Non-pigmented ciliary epithelial cell (primary cell): Measurements from ENCODE around the gene SPPL3.

Source experiments
- DNase-seq: peaks from one replicate; pipeline ENCODE4 v3.0.0-alpha.2; 2010; ENCODE audit warnings: low read depth

The SPPL3 gene

DNA sequence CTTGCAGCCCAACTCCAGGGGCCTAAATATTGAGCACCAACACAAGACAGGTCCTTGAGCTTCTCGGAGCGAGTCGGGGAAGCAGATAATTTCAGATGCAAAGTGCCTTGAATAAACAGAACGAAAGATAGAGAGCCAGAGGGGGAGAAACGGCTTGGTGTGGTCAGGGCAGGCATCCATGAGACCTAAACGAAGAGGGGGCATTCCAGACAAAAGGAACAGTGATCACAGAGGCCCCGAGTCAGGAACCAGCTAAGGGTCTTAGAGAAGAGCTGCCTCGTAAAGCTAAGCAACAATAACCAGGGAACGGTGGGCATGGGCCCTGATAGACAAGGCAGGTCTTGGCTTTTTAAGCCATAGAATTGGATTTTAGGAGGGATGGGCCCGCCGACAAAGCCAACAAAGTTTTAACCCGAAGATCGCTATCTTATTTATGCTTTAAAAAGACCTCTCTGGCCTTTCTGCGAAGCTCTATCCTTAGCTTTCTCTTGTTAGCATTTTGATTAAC is 179.0 kb downstream of the SPPL3 start:
- DNase-seq, result no peak

- DNase-seq, result no peak
These were observed 179.4 kb downstream of the SPPL3 start for GRCh38 chr12:120724720-120725119.

- DNase-seq, result no peak
These were observed 181.4 kb downstream of the SPPL3 start for GRCh38 chr12:120722784-120723183.

DNA sequence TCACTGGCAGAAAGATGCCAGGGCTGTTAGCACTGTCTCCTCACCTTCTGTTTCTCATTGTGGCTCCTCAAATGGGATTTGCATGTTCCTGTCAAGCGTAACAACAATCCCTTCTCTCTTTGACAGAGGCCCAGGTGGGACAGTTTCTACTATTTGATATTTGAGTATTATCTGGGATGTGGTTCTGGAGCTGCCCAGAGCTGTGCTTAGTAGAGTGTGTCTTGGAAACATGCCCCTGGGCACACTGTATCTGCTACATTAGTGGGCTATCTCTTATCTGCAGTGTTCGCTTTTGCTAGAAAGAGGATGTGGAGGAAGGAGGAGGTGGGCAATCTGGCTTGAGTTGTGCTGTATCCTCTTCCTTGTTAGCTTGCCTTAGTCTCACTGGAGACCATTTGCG is 182.3 kb downstream of the SPPL3 start:
- DNase-seq, result no peak

GRCh38 chr12:120720987-120721801 is 183.0 kb downstream of the SPPL3 start:
- DNase-seq, result no peak

DNA sequence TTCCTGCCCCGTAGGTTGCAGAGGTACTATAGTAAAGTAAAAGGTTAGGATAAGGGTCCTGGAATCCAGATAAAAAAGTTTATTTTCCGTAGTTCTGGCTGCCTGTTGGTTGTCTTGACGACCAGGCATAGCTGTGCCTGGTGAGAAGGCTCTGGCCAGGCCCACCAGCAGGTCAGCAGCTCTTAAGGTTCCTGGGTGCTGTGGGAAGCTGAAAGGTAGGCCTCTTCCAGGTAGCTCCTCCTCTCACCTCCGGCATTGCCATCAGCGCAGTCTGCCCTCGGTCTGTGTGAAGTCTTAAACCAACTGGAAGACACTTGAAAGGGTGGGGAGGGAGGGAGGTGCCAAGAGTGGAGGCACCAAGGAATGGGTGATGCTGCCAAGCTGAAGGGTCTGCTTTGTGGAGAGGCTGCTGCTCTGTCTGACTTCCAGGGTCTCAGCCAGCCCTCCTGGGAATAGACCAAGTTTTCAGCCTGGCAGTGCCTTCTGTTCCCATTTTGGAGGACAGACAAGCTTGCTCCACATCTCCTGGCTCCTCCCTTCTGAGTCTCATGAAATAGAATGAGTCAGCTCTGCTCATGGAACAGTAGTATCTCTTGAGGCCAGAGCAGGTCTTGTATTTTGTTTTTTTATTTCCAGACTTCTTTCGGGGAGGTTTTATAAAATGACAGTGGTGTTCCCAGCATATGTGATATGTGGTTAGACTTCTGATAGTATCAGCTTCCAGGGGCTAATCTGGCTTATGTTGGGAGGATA is 183.7 kb downstream of the SPPL3 start:
- DNase-seq, result peak; percentile 45

DNA sequence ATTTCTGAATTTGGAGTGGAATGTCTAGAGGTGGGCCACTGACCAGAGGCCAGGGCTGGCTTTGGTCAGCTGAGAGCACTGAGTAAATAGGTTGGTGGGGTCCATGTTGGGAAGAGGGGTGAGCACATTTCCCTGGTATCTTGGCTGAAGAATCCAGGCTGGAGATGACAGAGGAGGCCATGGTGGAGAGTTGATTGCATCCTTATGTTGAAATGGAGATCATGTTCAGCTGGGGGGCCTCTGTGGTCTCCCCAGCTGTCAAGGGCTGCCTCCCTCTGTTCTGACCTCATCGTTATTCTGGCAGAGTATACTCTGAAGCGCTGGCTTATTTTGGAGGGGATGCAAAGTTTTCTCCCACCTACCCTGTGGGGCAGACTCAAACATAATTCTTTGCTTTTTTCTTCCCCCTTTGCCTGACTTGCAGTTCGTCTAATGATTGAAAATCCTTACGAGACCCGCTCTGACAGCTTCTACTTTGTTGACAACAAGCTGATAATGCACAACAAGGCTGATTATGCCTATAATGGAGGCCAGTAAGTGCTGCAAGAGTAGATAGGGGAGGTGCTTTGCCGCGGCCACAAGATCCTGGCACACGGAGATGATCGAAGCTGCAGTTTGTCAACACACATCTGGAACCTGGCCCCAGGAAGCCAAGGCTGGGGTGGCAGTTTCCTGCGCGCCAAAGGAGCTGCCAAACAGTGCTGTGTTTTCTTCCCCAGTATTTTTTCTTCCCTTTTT is 184.5 kb downstream of the SPPL3 start:
- no peak for DNase-seq

DNA sequence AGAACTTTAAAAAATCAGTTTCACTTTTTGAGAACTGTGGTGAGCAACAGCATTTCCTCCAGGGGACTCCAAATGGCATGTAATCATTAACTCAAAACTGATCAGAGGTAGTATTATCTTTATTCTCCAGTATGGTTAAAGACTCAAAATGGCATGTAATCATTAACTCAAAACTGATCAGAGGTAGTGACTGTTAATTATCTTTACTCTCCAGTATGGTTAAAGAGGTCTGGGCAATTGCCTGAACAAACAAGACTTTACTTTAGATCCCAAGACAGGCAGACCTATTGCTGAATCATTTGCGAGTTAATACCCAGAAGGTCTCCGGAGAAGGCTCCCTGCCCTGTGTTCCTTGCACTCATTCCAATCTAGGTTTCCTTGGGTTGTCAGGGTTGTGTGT is 185.1 kb downstream of the SPPL3 start:
- DNase-seq, result no peak

DNA sequence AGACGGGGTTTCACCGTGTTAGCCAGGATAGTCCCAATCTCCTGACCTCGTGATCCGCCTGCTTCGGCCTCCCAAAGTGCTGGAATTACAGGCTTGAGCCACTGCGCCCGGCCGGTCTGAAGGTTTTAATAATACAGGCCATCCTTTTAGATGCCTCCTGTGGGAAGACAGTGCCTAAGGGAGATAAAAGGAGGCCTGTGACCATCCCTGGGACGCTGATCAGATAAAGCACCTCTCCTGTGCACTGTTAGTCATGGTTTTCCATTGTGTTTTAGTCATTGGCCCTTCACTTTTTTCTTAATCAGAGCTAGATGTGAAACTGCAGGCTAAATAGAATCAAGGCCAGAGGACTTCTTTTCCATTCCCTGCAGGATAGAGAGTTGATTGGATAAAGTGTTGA is 186.1 kb downstream of the SPPL3 start:
- no peak for DNase-seq

- peak; percentile 42 for DNase-seq
These were observed 190.2 kb downstream of the SPPL3 start for GRCh38 chr12:120713861-120714482.

- no peak for DNase-seq
These were observed 191.5 kb downstream of the SPPL3 start for GRCh38 chr12:120712610-120713009.
